Measurements from ENCODE around the gene RPL14. TPM values are rescaled to one million over a fixed set of nuclear protein-coding genes. Genes with fewer than 3 reads are reported as not detected.
A peak's percentile ranks its signal among the peaks of the same experiment; 100 is the strongest.

RPL14 gene
- total RNA-seq, 1 donor from 2014 or later, result 670 TPM

GRCh38 chr3:40432793-40433192, 24.3 kb upstream of the RPL14 start:
- H3K4me3 ChIP-seq (ENCODE audit: low read depth, low read length), result no peak overlapping the region
- peak; percentile 31 for TF ChIP-seq CTCF (conservative IDR thresholded peaks at IDR 0.05; ENCODE audit: low read depth, low read length)
- DNase-seq (ENCODE audit: low read depth), result no peak

- no peak for DNase-seq (ENCODE audit: low read depth)
- TF ChIP-seq CTCF (conservative IDR thresholded peaks at IDR 0.05; ENCODE audit: low read depth, low read length), result no peak
- no peak overlapping the region for H3K4me3 ChIP-seq (ENCODE audit: low read depth, low read length)
Measured at GRCh38 chr3:40437889-40438288, 19.2 kb upstream of the RPL14 start.

- no peak for DNase-seq (ENCODE audit: low read depth)
Measured at GRCh38 chr3:40445062-40445461, 12.1 kb upstream of the RPL14 start.

GRCh38 chr3:40445880-40446279, 11.3 kb upstream of the RPL14 start:
- no peak for TF ChIP-seq CTCF (conservative IDR thresholded peaks at IDR 0.05; ENCODE audit: low read depth, low read length)
- no peak for DNase-seq (ENCODE audit: low read depth)

More at GRCh38 chr3:40445062-40445461, 12.1 kb upstream of the RPL14 start:
- no peak for TF ChIP-seq CTCF (conservative IDR thresholded peaks at IDR 0.05; ENCODE audit: low read depth, low read length)
- H3K4me3 ChIP-seq (ENCODE audit: low read depth, low read length), result no peak overlapping the region

GRCh38 chr3:40450438-40450837, 6.7 kb upstream of the RPL14 start:
- DNase-seq (ENCODE audit: low read depth), result no peak
- no peak for TF ChIP-seq CTCF (conservative IDR thresholded peaks at IDR 0.05; ENCODE audit: low read depth, low read length)

More at GRCh38 chr3:40445880-40446279, 11.3 kb upstream of the RPL14 start:
- no peak overlapping the region for H3K4me3 ChIP-seq (ENCODE audit: low read depth, low read length)

GRCh38 chr3:40451551-40451950, 5.6 kb upstream of the RPL14 start:
- DNase-seq (ENCODE audit: low read depth), result no peak
- TF ChIP-seq CTCF (conservative IDR thresholded peaks at IDR 0.05; ENCODE audit: low read depth, low read length), result no peak
- H3K4me3 ChIP-seq (ENCODE audit: low read depth, low read length), result no peak overlapping the region

More at GRCh38 chr3:40450438-40450837, 6.7 kb upstream of the RPL14 start:
- H3K4me3 ChIP-seq (ENCODE audit: low read depth, low read length), result no peak overlapping the region

- no peak for DNase-seq (ENCODE audit: low read depth)
- no peak for TF ChIP-seq CTCF (conservative IDR thresholded peaks at IDR 0.05; ENCODE audit: low read depth, low read length)
- H3K4me3 ChIP-seq (ENCODE audit: low read depth, low read length), result peak overlapping the region; percentile 68
Measured at GRCh38 chr3:40452057-40452456, 5.1 kb upstream of the RPL14 start.
